Fibroblast of mammary gland (primary cell): ENCODE data around the gene ORMDL1.
A peak's percentile ranks its signal among the peaks of the same experiment; 100 is the strongest.

Source experiments
- DNase-seq: peaks from one replicate; pipeline ENCODE4 v3.0.0-alpha.2; 2010; ENCODE audit warnings: low read depth
- H3K4me3 ChIP-seq: 2 replicates; pipeline ENCODE4 v1.5.1; 2011; ENCODE audit warnings: low read depth, mild to moderate bottlenecking, low read length, moderate library complexity; ENCODE audit not compliant: control insufficient read depth
- CTCF ChIP-seq: conservative IDR thresholded peaks from 2 replicates; pipeline ENCODE4 v1.5.1; 2011; ENCODE audit warnings: low read depth, low read length, inconsistent platforms; ENCODE audit not compliant: control insufficient read depth, insufficient read depth

ORMDL1 gene

DNA sequence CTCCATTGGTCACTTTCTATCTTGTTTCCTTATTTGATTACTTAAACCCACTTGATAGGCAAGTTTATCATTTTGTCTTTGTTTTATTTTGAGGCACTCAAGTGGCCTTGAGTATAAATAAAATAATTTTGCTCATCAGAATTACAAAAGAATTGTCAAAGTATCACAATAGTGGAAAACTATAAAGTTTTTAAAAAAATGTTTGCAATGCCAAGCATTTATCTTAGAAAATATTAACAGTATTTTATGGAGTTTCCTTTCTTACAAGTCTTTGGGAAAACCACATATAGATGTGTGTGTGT, 14.8 kb upstream of the ORMDL1 start:
- TF ChIP-seq CTCF = no peak
- no peak overlapping the region for H3K4me3 ChIP-seq
- no peak for DNase-seq

- peak; percentile 54 for TF ChIP-seq CTCF
- H3K4me3 ChIP-seq = no peak overlapping the region
- DNase-seq = peak; percentile 67
Observed at GRCh38 chr2:189798312-189799029, 14.3 kb upstream of the ORMDL1 start.

- DNase-seq = no peak
- no peak for TF ChIP-seq CTCF
- no peak overlapping the region for H3K4me3 ChIP-seq
Observed at GRCh38 chr2:189797902-189798301, 13.8 kb upstream of the ORMDL1 start.

DNA sequence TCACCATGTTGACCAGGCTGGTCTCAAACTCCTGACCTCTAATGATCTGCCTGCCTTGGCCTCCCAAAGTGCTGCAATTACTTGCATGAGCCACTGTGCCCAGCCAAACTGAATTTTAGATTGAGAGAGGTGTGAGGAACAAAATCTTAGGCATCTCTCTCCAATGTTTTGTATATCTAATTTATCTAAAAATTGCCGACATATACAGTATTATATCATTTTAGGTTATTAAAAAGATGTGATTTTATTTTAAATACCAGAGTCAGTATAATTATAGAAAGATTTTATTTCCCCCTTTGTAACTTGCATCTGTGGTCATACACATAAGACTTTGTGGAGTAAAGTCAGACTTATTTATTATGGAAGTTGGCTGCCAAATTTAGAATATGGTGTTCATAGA, 10.2 kb upstream of the ORMDL1 start:
- TF ChIP-seq CTCF = no peak
- no peak for DNase-seq

GRCh38 chr2:189791338-189792042, 7.4 kb upstream of the ORMDL1 start:
- TF ChIP-seq CTCF = no peak
- no peak for DNase-seq
- no peak overlapping the region for H3K4me3 ChIP-seq

More for the DNA sequence above, 10.2 kb upstream of the ORMDL1 start:
- H3K4me3 ChIP-seq = no peak overlapping the region

DNA sequence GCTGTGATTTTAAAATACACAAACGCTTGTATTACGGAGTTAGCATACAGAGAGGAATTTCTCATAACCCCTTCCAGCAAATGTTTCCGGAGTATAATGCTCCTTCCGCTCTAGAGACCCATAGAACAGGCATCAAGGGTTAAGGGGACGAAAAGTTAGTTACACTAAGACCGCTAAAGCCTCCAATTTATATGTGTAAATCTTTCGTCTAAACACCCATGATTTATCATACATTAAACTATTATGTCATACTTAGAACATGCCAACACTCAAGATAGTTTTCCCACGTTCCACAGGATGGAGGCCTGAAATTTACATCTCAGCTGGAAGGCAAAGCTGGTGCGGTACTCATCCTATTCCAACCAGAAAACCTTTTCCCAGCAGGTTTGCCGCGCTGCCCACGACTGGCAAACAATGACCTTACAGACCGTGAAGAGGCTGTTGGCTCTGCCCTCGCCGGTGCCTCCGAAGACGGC, 650 bp downstream of the ORMDL1 start:
- H3K4me3 ChIP-seq = peak overlapping the region; percentile 90
- DNase-seq = peak; percentile 48
- no peak for TF ChIP-seq CTCF
